22Rv1 (cell line): ENCODE results near the gene TMEM89.

Experiments
- CTCF ChIP-seq: fragments of 450-650 bp; IDR thresholded peaks from 2 replicates; pipeline ENCODE4 v1.5.1; 2017; ENCODE audit warnings: mild to moderate bottlenecking
- ZFX ChIP-seq: fragments of 450-650 bp; IDR thresholded peaks from 2 replicates; pipeline ENCODE4 v1.6.1; 2017; ENCODE audit warnings: antibody characterized with exemption, borderline replicate concordance

GRCh38 chr3:48647714-48648113 lies 26.1 kb upstream of the TMEM89 start:
- TF ChIP-seq CTCF, result no peak
- no peak for TF ChIP-seq ZFX
